Activated T-helper 2 cell treated with anti-CD3 and anti-CD28 coated beads, Interferon-gamma antibody, Interleukin-2, Interleukin-4, amounts not matched to agents 10 μg/mL and 5 μg/mL and 100 μg/mL, durations not matched to agents 14 hours and 24 hours and 36 hours (primary cell): Measurements from ENCODE around the gene HDHD3. TPM values are rescaled to one million over a fixed set of nuclear protein-coding genes. Genes with fewer than 3 reads are reported as not detected.

Experiments
- DNase-seq: peaks from one replicate; pipeline ENCODE4 v3.0.0; 2021; ENCODE audit warnings: low spot score
- H3K27ac Mint-ChIP-seq: one replicate; pipeline ENCODE4 v1.8.0; 2021; ENCODE audit warnings: mixed read lengths
- H3K27me3 Mint-ChIP-seq: one replicate; pipeline ENCODE4 v1.8.0; 2021; ENCODE audit warnings: low read depth, mixed read lengths
- H3K36me3 Mint-ChIP-seq: one replicate; pipeline ENCODE4 v1.8.0; 2021; ENCODE audit warnings: low read depth, mixed read lengths
- H3K4me1 Mint-ChIP-seq: one replicate; pipeline ENCODE4 v1.8.0; 2021; ENCODE audit warnings: low read depth, mixed read lengths
- H3K4me3 Mint-ChIP-seq: one replicate; pipeline ENCODE4 v1.8.0; 2021; ENCODE audit warnings: low read depth, mild to moderate bottlenecking, moderate library complexity, mixed read lengths
- H3K9me3 Mint-ChIP-seq: one replicate; pipeline ENCODE4 v1.8.0; 2021; ENCODE audit warnings: mixed read lengths
- intact Hi-C: fragments of 100-400 bp; cut with micrococcal nuclease; formaldehyde crosslinking; loops from one replicate; pipeline ENCODE4 v1.15.1; 2023
- total RNA-seq: library from RNA; stranded (reverse); gene quantifications from 2 replicates; pipeline ENCODE4 v1.2.3, GENCODE V29; 2022

The HDHD3 gene
- total RNA-seq, 1 donor from 2014 or later, result 18.8 TPM

DNA sequence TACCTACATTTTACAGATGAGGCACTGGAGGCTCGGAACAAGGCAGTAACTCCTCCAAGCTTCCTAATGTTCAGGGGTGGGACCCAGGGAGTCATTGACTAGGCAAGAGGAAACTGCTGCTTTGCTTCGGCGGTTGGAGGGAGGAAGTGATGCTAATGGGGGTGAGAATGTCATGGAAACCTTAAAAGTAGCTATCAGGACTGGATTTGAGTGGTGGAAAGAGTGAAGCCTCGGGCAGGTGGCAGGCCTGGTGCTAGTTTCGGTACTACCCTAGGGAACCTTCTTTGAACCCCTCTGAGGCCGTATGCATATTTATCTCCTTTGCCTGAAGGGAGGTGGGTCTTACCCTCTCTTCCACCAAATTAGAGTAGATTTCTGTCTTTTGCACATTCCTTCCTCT lies 25.8 kb downstream of the HDHD3 start:
- DNase-seq, result peak; percentile 52
- Mint-ChIP-seq H3K36me3 (peaks cover 20% of the 10 kb centered on the region), H3K4me3 (peak overlapping the region; percentile 88), H3K4me1 (peaks cover 35% of the 10 kb centered on the region), H3K27me3 (no peaks in the 10 kb centered on the region), H3K9me3 (no peaks in the 10 kb centered on the region), H3K27ac (peak overlapping the region; percentile 97)
- intact Hi-C loops, result loop anchor here (1.0 to 5.0 kb wide), 6 partner anchors 10 to 129 kb away; partner anchors contain the start of genes ALAD, C9orf43, FKBP15 and HDHD3

DNA sequence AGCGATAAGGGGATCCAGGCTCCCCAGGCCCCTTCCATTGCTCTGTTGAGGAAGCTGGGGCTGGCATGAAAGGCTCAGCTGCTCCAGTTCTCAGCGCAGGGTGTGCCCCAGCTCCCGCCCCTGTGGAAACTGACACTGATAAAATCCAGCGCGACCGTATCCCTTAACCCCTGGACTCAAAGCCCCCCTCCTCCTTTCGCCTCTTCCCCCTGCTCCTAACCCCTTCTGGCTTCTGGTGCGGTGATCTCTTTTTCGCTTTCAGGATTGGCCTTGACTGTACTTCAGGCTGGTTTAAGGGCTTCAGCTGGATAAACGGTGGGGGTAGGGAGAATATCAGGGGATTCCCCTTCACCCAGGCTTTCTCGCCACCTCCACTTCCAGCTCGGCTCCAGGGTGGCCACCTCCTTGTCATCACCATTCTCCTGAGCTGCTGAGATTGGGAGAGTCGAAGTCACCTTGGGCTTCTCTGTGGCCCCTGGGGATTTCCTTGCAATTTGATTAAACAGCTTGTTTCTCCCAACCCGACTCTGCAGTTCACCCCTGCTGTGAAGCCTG lies 26.6 kb downstream of the HDHD3 start:
- DNase-seq, result peak; percentile 20
- Mint-ChIP-seq H3K4me1 (peaks cover 41% of the 10 kb centered on the region), H3K4me3 (peak overlapping the region; percentile 88), H3K27me3 (no peaks in the 10 kb centered on the region), H3K27ac (peak overlapping the region; percentile 97), H3K36me3 (peaks cover 17% of the 10 kb centered on the region), H3K9me3 (no peaks in the 10 kb centered on the region)
- intact Hi-C loops, result loop anchor here (1.0 to 5.0 kb wide), 3 partner anchors 11 to 128 kb away; partner anchors contain the start of genes FKBP15, HDHD3 and SLC31A1

DNA sequence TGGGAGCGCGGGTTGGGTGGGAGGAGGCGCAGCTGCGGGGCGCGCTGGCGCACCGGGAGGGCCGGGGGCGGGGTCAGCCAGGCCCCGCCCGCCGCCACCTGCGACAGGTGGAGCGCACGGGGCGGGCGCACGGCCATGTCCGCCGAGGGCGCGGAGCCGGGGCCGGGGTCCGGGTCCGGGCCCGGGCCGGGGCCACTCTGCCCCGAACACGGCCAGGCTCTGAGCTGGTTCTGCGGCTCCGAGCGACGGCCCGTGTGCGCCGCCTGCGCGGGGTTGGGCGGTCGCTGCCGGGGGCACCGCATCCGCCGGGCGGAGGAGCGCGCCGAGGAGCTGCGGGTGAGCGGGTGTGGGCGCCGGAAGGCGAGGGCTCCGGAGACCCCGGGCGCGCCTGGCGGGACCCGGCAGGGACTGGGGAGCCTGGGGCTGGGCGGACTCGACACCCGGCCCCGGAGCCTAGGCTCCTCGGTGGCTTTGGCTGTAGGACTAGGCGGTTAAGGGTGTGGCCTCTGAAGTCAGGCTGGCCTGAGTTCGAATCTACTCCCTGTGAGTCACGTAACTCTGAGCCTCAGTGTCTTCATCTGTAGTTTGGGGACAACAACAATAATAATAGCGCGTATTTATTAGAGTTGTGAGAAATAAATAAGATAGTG lies 27.2 kb downstream of the HDHD3 start, which contains the start of gene BSPRY:
Gene BSPRY (plus strand): TSS at position 97 of the 650 bp plus-strand sequence. CDS start 39 bp downstream, at position 136.
- peak; percentile 43 for DNase-seq
- H3K9me3 Mint-ChIP-seq, result no peaks in the 10 kb centered on the region
- intact Hi-C loops, result loop anchor here (1.0 to 5.0 kb wide), 4 partner anchors 12 to 127 kb away; partner anchors contain the start of genes FKBP15, HDHD3 and SLC31A1
- peaks cover 14% of the 10 kb centered on the region for H3K36me3 Mint-ChIP-seq
- H3K4me3 Mint-ChIP-seq, result peak within 1 kb of the TSS; percentile 88
- H3K27ac Mint-ChIP-seq, result peak within 1 kb of the TSS; percentile 97
- peaks cover 44% of the 10 kb centered on the region for H3K4me1 Mint-ChIP-seq
- no peaks in the 10 kb centered on the region for H3K27me3 Mint-ChIP-seq

DNA sequence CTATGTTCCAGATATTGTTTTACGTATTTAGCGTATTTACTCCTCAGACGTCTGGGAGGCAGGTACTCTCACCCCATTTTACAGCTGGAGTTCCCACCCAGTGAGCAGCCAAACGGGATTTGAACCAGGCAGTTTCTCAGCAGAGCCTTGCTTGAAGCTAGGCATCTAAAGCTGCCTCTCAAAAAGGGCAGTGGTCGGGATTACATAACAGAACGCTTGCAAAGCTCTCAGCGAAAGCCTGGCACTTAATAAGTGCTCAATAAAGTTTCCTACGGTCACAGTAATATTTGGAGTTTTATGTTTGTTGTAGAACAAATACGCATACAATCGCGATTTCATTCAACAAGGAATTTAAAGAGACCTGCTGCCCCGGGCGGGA lies 27.7 kb downstream of the HDHD3 start:
- Mint-ChIP-seq H3K27ac (peak overlapping the region; percentile 66), H3K4me3 (peak overlapping the region; percentile 79), H3K36me3 (peaks cover 11% of the 10 kb centered on the region), H3K27me3 (no peaks in the 10 kb centered on the region), H3K4me1 (peaks cover 44% of the 10 kb centered on the region), H3K9me3 (no peaks in the 10 kb centered on the region)
- intact Hi-C loops, result loop anchor here (2.0 kb wide), 1 partner anchor 40 kb away; no protein-coding TSS in a partner anchor
- no peak for DNase-seq

DNA sequence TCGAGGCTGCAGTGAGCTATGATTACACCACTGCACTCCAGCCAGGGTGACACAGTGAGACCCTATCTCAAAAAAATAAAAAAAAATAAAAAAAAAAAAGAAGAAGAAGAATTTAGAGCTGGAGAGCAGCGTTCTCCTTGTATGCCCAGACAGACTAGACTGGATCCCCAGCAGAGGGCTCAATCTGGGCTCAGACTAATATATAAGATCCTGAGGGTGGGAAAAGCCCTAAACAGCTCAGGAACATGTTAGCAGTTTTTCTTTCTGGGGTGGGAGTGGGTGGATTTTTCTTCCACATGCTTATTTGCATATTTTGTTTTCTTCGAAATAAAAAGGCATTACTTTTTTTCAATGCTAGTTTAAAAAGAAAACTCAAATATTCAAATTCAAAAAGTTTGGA lies 28.3 kb downstream of the HDHD3 start:
- Mint-ChIP-seq H3K4me3 (peak overlapping the region; percentile 41), H3K4me1 (peaks cover 48% of the 10 kb centered on the region), H3K36me3 (peaks cover 10% of the 10 kb centered on the region), H3K27me3 (no peaks in the 10 kb centered on the region), H3K9me3 (no peaks in the 10 kb centered on the region), H3K27ac (no peak overlapping the region)
- intact Hi-C loops, result loop anchor here (2.0 kb wide), 1 partner anchor 40 kb away; no protein-coding TSS in a partner anchor
- DNase-seq, result no peak

DNA sequence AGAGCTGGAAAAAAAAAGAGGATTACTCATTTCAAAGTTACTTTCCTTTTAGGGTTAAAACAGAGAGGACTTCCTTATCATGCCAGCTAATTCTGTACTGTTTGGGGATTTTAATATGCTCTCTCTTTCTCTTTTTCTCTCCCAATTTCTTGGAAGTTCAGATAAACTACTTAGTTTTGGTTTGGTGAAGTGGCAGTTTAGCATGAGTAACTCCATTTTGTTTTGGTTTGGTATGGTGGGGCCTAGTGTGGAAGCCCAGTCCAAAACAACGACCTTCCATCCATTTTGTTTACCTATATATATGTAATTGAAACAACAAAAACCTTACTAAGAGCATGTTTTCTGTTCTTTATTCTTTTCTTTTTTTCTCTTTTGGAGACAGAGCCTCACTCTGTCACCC lies 31.1 kb downstream of the HDHD3 start:
- no peaks in the 10 kb centered on the region for H3K9me3 Mint-ChIP-seq
- no peaks in the 10 kb centered on the region for H3K36me3 Mint-ChIP-seq
- H3K27me3 Mint-ChIP-seq, result no peaks in the 10 kb centered on the region
- no peak overlapping the region for H3K4me3 Mint-ChIP-seq
- DNase-seq, result no peak
- intact Hi-C loops, result no loop called here
- H3K27ac Mint-ChIP-seq, result peak overlapping the region; percentile 34
- H3K4me1 Mint-ChIP-seq, result peaks cover 48% of the 10 kb centered on the region

DNA sequence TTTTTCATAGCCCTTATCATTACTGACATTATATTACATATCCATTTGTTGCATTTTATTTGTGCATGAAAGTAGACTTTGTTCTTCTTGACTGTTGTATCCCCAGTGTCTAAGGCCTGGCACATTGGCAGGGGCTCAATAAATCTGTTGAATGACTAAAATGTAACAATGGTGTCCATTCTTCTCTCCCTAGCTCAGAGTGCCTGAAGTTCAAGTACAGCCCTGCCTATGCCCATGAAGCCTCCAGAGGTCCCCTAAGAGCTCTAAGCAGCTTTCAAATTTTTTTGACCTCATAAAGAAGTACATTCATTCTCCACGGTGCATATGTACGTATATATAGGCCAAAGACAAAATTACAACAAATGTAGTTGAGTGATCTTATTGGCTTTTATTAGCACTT lies 31.6 kb downstream of the HDHD3 start:
- Mint-ChIP-seq H3K4me1 (peaks cover 46% of the 10 kb centered on the region), H3K9me3 (no peaks in the 10 kb centered on the region), H3K36me3 (no peaks in the 10 kb centered on the region), H3K4me3 (no peak overlapping the region), H3K27ac (peak overlapping the region; percentile 18), H3K27me3 (no peaks in the 10 kb centered on the region)
- intact Hi-C loops, result no loop called here
- DNase-seq, result no peak

DNA sequence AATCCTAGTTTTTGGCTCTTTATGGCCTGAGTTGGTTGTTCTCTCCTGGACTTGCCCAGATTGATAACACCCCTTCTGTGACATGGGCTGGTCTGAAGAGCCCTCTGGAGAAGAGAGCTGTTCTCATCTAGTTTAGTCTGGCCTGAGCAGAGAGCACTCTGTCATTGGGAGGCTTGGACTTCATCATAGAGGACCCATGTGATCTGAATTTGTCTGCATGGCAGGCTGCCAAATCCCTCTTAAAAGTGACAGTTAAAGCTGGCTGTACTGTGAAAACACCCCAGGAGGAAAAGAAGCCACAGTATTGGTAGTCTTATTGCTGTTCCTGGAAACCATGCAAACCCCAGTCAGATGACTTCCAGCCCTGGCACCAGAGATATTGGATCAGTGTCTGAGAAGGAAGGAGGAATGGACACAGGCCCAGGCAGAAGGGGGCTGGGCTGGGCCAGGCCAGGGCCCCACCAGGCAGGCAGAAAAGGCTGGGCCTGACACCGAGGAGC lies 33.0 kb downstream of the HDHD3 start:
- Mint-ChIP-seq H3K4me1 (peaks cover 51% of the 10 kb centered on the region), H3K4me3 (no peak overlapping the region), H3K27me3 (no peaks in the 10 kb centered on the region), H3K27ac (peak overlapping the region; percentile 12), H3K9me3 (no peaks in the 10 kb centered on the region), H3K36me3 (no peaks in the 10 kb centered on the region)
- DNase-seq, result no peak
- intact Hi-C loops, result no loop called here

DNA sequence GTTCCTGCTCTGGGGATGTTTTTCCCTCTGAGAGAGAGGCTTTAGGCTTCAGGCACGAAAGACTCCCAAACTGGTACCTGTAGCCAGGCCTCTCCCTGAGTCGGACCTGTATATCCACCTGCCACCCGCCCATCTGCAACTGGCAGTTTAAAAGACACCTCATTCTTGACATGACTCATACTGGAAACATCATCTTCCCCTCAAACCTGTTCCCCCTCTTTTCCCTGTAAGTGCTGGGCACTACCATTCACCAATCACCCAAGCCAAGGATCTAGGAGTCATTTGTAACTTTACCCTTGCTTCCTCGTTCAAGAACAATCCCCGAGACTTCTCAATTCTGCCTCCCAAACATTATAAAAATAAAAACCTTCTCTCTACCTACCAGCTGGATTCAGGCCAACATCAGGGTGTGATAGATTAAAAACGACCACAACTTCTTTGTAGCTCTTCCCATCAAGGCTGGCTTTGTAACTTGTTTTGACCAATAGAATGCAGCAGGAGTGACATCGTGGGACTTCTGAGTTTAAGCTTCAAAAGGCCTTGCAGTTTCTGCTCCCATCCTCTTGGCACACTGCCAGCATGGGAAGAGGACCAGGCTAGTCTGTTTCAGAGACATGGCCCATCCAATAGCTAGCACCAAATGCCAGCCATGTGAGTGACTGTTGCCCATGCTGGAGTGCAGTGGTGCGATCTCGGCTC lies 34.9 kb downstream of the HDHD3 start:
- H3K4me1 Mint-ChIP-seq, result peaks cover 40% of the 10 kb centered on the region
- intact Hi-C loops, result loop anchor here (2.0 kb wide), 4 partner anchors 35 to 69 kb away; partner anchors contain the start of genes ALAD, C9orf43, CDC26 and HDHD3
- H3K4me3 Mint-ChIP-seq, result peak overlapping the region; percentile 50
- H3K27me3 Mint-ChIP-seq, result no peaks in the 10 kb centered on the region
- no peak for DNase-seq
- H3K9me3 Mint-ChIP-seq, result no peaks in the 10 kb centered on the region
- H3K36me3 Mint-ChIP-seq, result no peaks in the 10 kb centered on the region
- peak overlapping the region; percentile 84 for H3K27ac Mint-ChIP-seq

DNA sequence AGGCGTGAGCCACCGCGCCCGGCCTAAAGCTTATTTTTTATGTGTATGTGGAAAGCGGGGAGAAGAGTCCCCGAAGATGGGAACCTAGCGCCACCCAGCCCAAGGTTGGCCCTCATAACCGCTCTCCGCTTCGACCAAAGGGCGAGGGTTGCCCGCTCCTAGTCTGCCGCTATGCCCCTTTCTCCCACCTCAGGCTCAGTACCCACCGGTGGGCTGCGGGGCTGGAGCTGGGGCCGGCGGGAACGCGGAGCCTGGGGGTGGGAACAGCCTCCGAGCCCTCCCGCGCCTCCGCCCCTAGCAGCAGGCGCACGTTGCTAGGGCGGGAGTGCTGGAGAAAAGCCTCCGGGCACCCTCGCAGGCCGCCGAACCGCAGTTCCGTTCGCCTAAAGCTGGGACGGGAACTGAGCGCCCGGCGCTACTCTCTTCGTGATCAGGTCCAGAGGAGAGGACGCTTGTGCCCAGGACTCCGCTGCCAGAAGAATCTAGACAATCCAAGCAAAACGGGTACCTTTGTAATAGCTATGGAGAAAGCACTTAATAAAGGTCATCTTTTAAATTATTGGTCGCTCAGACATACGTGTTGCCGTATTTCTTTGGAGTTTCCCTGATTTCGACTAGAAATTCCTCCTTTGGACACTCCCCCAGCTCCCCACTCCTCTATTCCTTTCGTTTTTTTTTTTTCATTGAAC lies 36.6 kb downstream of the HDHD3 start, which contains the start of gene WDR31:
Gene WDR31 (minus strand): TSS at position 265 of the 689 bp plus-strand sequence. CDS start 8,253 bp downstream, outside the sequence.
- no peaks in the 10 kb centered on the region for H3K9me3 Mint-ChIP-seq
- peaks cover 37% of the 10 kb centered on the region for H3K4me1 Mint-ChIP-seq
- peak within 1 kb of the TSS; percentile 86 for H3K4me3 Mint-ChIP-seq
- H3K36me3 Mint-ChIP-seq, result no peaks in the 10 kb centered on the region
- peak within 1 kb of the TSS; percentile 56 for H3K27ac Mint-ChIP-seq
- DNase-seq, result peak; percentile 75
- H3K27me3 Mint-ChIP-seq, result no peaks in the 10 kb centered on the region
- intact Hi-C loops, result loop anchor here (1.0 to 2.0 kb wide), 5 partner anchors 11 to 71 kb away; partner anchors contain the start of genes ALAD, C9orf43, CDC26 and HDHD3

DNA sequence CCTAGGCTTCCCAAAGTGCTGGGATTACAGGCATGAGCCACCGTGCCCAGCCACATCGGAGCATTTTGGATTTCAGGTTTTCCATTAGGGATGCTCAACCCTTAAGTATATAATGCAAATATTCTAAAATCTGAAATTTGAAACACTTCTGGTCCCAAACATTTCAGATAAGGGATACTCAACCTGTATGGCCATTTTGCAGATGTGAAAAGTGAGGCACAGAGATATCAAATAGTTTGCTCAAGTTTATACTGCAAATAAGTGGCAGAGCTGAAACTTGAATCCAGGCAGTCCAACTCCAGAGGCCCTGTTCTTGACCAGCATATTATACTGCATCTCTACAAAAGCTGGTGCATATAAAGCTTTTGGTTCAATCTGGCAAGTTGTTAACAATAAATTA lies 39.1 kb downstream of the HDHD3 start:
- Mint-ChIP-seq H3K4me3 (no peak overlapping the region), H3K36me3 (no peaks in the 10 kb centered on the region), H3K9me3 (no peaks in the 10 kb centered on the region), H3K27ac (no peak overlapping the region), H3K4me1 (peaks cover 26% of the 10 kb centered on the region), H3K27me3 (no peaks in the 10 kb centered on the region)
- DNase-seq, result no peak
- intact Hi-C loops, result no loop called here

DNA sequence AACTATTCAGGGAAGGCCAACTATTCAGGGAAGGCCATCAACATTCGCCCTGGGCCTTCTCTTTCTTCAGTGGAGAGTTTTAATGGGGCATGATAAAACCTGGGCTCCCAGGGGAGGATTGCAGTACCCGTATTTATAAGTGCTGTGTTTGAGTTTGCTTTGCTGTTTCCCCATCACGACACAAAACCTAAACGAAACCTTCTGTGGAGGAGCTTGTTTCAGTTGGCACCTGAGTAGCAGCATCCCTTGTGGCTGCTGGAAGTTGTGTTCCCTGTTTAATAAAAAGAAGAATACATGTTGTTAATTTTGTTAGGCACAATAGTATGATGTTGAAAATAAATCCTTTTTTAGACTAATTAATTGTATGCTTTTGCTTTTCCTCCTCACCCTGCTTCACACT lies 45.0 kb downstream of the HDHD3 start:
- Mint-ChIP-seq H3K27ac (no peak overlapping the region), H3K9me3 (no peaks in the 10 kb centered on the region), H3K4me3 (no peak overlapping the region), H3K36me3 (no peaks in the 10 kb centered on the region), H3K4me1 (peaks cover 3% of the 10 kb centered on the region), H3K27me3 (no peaks in the 10 kb centered on the region)
- intact Hi-C loops, result no loop called here
- DNase-seq, result no peak
